ENCODE data around the gene RBM15.

Gene RBM15

DNA sequence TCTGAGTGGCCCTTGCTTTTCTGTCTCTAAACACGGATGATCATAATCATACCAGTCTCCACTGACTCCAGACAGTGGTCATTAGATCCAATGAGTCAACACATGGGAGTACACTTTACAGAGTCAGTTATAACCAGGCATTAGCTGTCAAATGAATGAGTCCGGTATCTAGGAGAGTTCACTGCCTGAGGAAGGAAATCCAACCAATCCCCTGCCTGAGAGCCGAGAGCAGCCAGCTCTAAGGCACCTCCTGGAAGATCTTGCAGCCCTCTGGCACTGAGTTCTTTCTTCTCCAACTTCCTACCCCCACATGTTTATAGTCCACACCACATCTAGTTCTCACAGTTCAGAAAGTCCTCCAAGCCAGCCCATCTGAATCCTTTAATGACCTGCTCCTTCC is 29.4 kb upstream of the RBM15 start:
- no peak for DNase-seq (ENCODE audit: low read depth)
- no peak for TF ChIP-seq CTCF (IDR thresholded peaks at IDR 0.05; ENCODE audit: low read depth, low read length, missing control alignments)
- no peak overlapping the region for H3K4me3 ChIP-seq (ENCODE audit: low read depth, low read length)

GRCh38 chr1:110310300-110310699 is 28.9 kb upstream of the RBM15 start:
- no peak for TF ChIP-seq CTCF (IDR thresholded peaks at IDR 0.05; ENCODE audit: low read depth, low read length, missing control alignments)
- H3K4me3 ChIP-seq (ENCODE audit: low read depth, low read length) = no peak overlapping the region
- DNase-seq (ENCODE audit: low read depth) = no peak

GRCh38 chr1:110312188-110313121 is 26.7 kb upstream of the RBM15 start:
- TF ChIP-seq CTCF (IDR thresholded peaks at IDR 0.05; ENCODE audit: low read depth, low read length, missing control alignments) = peak; percentile 95
- H3K4me3 ChIP-seq (ENCODE audit: low read depth, low read length) = no peak overlapping the region
- peak; percentile 22 for DNase-seq (ENCODE audit: low read depth)

- no peak for DNase-seq (ENCODE audit: low read depth)
- H3K4me3 ChIP-seq (ENCODE audit: low read depth, low read length) = no peak overlapping the region
- TF ChIP-seq CTCF (IDR thresholded peaks at IDR 0.05; ENCODE audit: low read depth, low read length, missing control alignments) = no peak
Measured at GRCh38 chr1:110316735-110317134, 22.4 kb upstream of the RBM15 start.

DNA sequence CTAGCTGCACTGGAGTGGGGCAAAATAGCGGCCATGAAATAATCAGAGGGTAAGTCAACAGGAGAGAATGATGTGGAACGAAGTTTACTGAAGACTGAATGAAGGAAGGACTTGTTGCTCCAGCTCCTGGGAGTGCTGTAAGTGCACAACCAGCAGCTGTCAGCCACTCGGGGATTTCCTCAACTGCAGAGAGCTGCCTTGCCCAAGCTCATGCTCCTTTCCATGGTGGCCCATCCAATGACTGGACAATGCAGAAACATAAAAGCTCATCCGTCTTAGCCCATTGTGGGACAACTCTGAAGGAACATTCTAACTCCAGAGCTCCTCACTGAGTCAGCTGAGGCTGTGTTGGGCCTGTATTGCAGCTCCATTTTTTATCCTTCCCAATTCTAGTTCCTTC is 21.1 kb upstream of the RBM15 start:
- no peak for TF ChIP-seq CTCF (IDR thresholded peaks at IDR 0.05; ENCODE audit: low read depth, low read length, missing control alignments)
- no peak for DNase-seq (ENCODE audit: low read depth)
- H3K4me3 ChIP-seq (ENCODE audit: low read depth, low read length) = no peak overlapping the region

GRCh38 chr1:110319332-110320167 is 19.6 kb upstream of the RBM15 start:
- no peak overlapping the region for H3K4me3 ChIP-seq (ENCODE audit: low read depth, low read length)
- DNase-seq (ENCODE audit: low read depth) = no peak
- no peak for TF ChIP-seq CTCF (IDR thresholded peaks at IDR 0.05; ENCODE audit: low read depth, low read length, missing control alignments)

Data from GM12864 (cell line).